HepG2 (cell line): ENCODE measurements around the gene SYNM. TPM values are rescaled to one million over a fixed set of nuclear protein-coding genes. Genes with fewer than 3 reads are reported as not detected.

Source experiments
- ATAC-seq: fragments of 200-7000 bp; cut with Tn5 transposase; 3 replicates; pipeline ENCODE4 v1.9.1; 2020; ENCODE audit warnings: mild to moderate bottlenecking, moderate library complexity
- BruUV-seq: library from RNA; stranded (reverse); fragments of 400-500 nt; replicated peaks from 2 replicates; lab custom pipeline; 2021; lab: Mats Ljungman, UMichigan
- CTCF ChIA-PET: fragments of 300-600 bp; formaldehyde crosslinking; extraction: SDS; loops from one replicate; lab custom pipeline; 2021; ENCODE audit warnings: low total read pairs, inconsistent platforms, low intra/inter-chr PET ratio; lab: Yijun Ruan, JAX
- POLR2A ChIA-PET: fragments of 350-600 bp; sonication (Branson Sonifier 250); formaldehyde crosslinking; loops from one replicate; lab custom pipeline; 2020; ENCODE audit warnings: antibody characterized with exemption, inconsistent platforms; lab: Yijun Ruan, JAX
- DNase-seq: peaks from one replicate; pipeline ENCODE4 v3.0.0-alpha.2; 2015; ENCODE audit warnings: low spot score
- FAIRE-seq: peaks from 3 replicates; lab custom pipeline; 2011; peaks lifted over from hg19 to GRCh38; lab: Jason Lieb, UNC
- H2AFZ ChIP-seq: one replicate; pipeline ENCODE4 v1.6.1; 2011; ENCODE audit warnings: low read length, inconsistent platforms
- H3K27ac ChIP-seq: fragments of 300-600 bp; 3 replicates; pipeline ENCODE4 v1.8.0; 2011; ENCODE audit warnings: mixed run types, mild to moderate bottlenecking, mixed read lengths, low read length, inconsistent platforms; ENCODE audit not compliant: insufficient read depth; ENCODE audit errors: extremely low read length
- H3K27me3 ChIP-seq, 2 experiments: fragments of 200-600 bp in 1 of 2; 2 replicates in 1 of 2; 3 replicates in 1 of 2; pipeline versions ENCODE4 v1.6.0 to v1.8.0; 2011; ENCODE audit warnings: low read length in 2 of 2, mild to moderate bottlenecking in 2 of 2, moderate library complexity in 2 of 2, inconsistent platforms in 1 of 2; ENCODE audit not compliant: insufficient read depth in 2 of 2, control insufficient read depth in 1 of 2
- H3K36me3 ChIP-seq, 2 experiments: fragments of 200-600 bp in 1 of 2; replicated peaks in 1 of 2; 2 replicates in 1 of 2; 3 replicates in 1 of 2; pipeline versions ENCODE4 v1.5.1 to v1.8.0; 2011; ENCODE audit warnings: low read length in 2 of 2, inconsistent platforms in 1 of 2; ENCODE audit not compliant: insufficient read depth in 2 of 2, control insufficient read depth in 1 of 2
- H3K4me1 ChIP-seq: 2 replicates; pipeline ENCODE4 v1.5.1; 2012; ENCODE audit warnings: low read length, inconsistent platforms; ENCODE audit not compliant: insufficient read depth
- H3K4me2 ChIP-seq: 2 replicates; pipeline ENCODE4 v1.6.0; 2011; ENCODE audit warnings: low read depth, low read length, inconsistent platforms
- H3K4me3 ChIP-seq, 3 experiments: fragments of 200-600 bp in 1 of 3; sonication (generic), shearing (Covaris generic) in 1 of 3; replicated peaks in 1 of 3; 2 replicates each; pipeline ENCODE4 v1.5.1; 2011 to 2016; ENCODE audit warnings: low read length in 3 of 3, inconsistent platforms in 2 of 3, low read depth in 2 of 3, mild to moderate bottlenecking in 2 of 3, control low read depth in 1 of 3, mixed read lengths in 1 of 3; ENCODE audit not compliant: insufficient read depth in 1 of 3
- H3K79me2 ChIP-seq: one replicate; pipeline ENCODE4 v1.6.1; 2011; ENCODE audit warnings: low read length, inconsistent platforms; ENCODE audit not compliant: insufficient read depth
- H3K9ac ChIP-seq: 2 replicates; pipeline ENCODE4 v1.6.0; 2011; ENCODE audit warnings: mild to moderate bottlenecking, low read depth, low read length, inconsistent platforms; ENCODE audit not compliant: insufficient read depth
- H3K9me3 ChIP-seq: 2 replicates; pipeline ENCODE4 v1.5.1; 2012; ENCODE audit warnings: mild to moderate bottlenecking, low read length
- H4K20me1 ChIP-seq: 2 replicates; pipeline ENCODE4 v1.6.0; 2011; ENCODE audit warnings: inconsistent platforms, mild to moderate bottlenecking, low read length, moderate library complexity; ENCODE audit not compliant: insufficient read depth
- ERF ChIP-seq: IDR thresholded peaks from 2 replicates; pipeline ENCODE4 v1.6.1; 2018; ENCODE audit warnings: missing biosample characterization, missing genetic modification reagents
- STAG1 ChIP-seq: sonication (generic); formaldehyde crosslinking; IDR thresholded peaks from 2 replicates; pipeline ENCODE4 v1.4.0; 2020; ENCODE audit warnings: missing genetic modification reagents
- XRCC5 ChIP-seq: fragments of 200-400 bp; formaldehyde crosslinking; optimal IDR thresholded peaks from 2 replicates; pipeline ENCODE3; 2017; ENCODE audit warnings: mild to moderate bottlenecking, low read length
- ZFX ChIP-seq: sonication (generic); formaldehyde crosslinking; IDR thresholded peaks from 2 replicates; pipeline ENCODE4 v1.4.0; 2020; ENCODE audit warnings: mild to moderate bottlenecking, low read depth, missing genetic modification reagents, moderate library complexity
- ZNF263 ChIP-seq: sonication (generic); formaldehyde crosslinking; IDR thresholded peaks from 2 replicates; pipeline ENCODE4 v1.4.0; 2020; ENCODE audit warnings: missing genetic modification reagents
- ZNF460 ChIP-seq: sonication (generic); formaldehyde crosslinking; IDR thresholded peaks from 2 replicates; pipeline ENCODE4 v1.5.1; 2020; ENCODE audit warnings: missing genetic modification reagents, mild to moderate bottlenecking, borderline replicate concordance
- ZNF761 ChIP-seq: sonication (generic); formaldehyde crosslinking; conservative IDR thresholded peaks from 2 replicates; pipeline ENCODE4 v1.4.0; 2020; ENCODE audit warnings: mild to moderate bottlenecking, missing genetic modification reagents
- WGBS: methylation state at CpG from one replicate; pipeline ENCODE4 v1.1.6; 2017; ENCODE audit warnings: low lambda C conversion rate; 5-methylcytosine and 5-hydroxymethylcytosine counted together
- in situ Hi-C: cut with HindIII; loops from 2 replicates; pipeline ENCODE4 v1.10.0; 2017; ENCODE audit warnings: low pct_unique_long_range_greater_than_20kb; ENCODE audit not compliant: extremely low pct_ligation_motif_present
- intact Hi-C: fragments of 100-400 bp; cut with micrococcal nuclease; formaldehyde crosslinking; loops from one replicate; pipeline ENCODE4 v1.10.0; 2022; ENCODE audit not compliant: unreplicated experiment
- polyA plus RNA-seq, 8 experiments: library from polyadenylated mRNA; depleted of rRNA in 3 of 8; stranded (reverse) in 7 of 8; unstranded in 1 of 8; fragments of >200 nt; fragmentation: Illumina TruSeq in 4 of 8; extraction: Trizol in 4 of 8; gene quantifications; 2 replicates each; pipeline versions ENCODE4 v1.2.1 to v1.2.3, GENCODE V29; 2011 to 2016; ENCODE audit warnings: low read depth in 4 of 8, missing spikeins in 1 of 8, mixed read lengths in 1 of 8; ENCODE audit not compliant: insufficient read depth in 1 of 8
- total RNA-seq, 5 experiments: library from RNA; depleted of rRNA; stranded (reverse); fragments of >200 nt; fragmentation: Illumina TruSeq; extraction: Trizol; gene quantifications; 2 replicates each; pipeline ENCODE4 v1.2.3, GENCODE V29; 2016; ENCODE audit warnings: low read depth in 1 of 5
- TF ChIP-seq, protein P1 (sequence below): sonication (generic); formaldehyde crosslinking; IDR thresholded peaks from 2 replicates; pipeline ENCODE4 v1.8.0; 2022; ENCODE audit warnings: mild to moderate bottlenecking, missing genetic modification reagents, moderate library complexity
- TF ChIP-seq, protein P2 (sequence below): sonication (generic); formaldehyde crosslinking; IDR thresholded peaks from 2 replicates; pipeline ENCODE4 v1.4.0; 2020; ENCODE audit warnings: missing genetic modification reagents, borderline replicate concordance
- TF ChIP-seq, protein P3 (sequence below): sonication (generic); formaldehyde crosslinking; IDR thresholded peaks from 2 replicates; pipeline ENCODE4 v1.4.0; 2020; ENCODE audit warnings: mild to moderate bottlenecking, missing genetic modification reagents

SYNM gene
- total and polyA plus RNA-seq, 2 of the 13 experiments (the other 11 are each of a cell fraction or from before 2014, with no cell fraction given) = 1.1 to 3.7 TPM

DNA sequence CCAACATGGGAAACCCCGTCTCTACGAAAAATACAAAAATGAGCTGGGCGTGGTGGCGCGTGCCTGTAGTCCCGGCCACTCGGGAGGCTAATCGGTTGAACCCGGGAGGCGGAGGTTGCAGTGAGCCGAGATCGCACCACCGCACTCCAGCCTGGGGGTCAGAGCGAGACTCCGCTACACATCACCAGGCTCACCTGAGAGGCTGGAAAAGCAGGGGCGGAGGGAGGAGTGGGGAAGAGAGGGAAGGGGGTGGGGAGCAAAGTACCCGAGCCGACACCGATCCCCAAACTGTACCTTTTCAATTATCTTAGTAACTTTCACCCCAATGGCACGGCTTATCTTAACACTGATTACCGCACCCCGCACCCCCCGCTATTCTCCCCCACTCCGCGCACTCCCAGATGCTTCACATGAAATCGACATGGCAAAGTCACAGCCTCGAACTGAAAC lies 46.4 kb upstream of the SYNM start:
- 57% methylated on average over 27 of the region's 27 CpGs for WGBS

DNA sequence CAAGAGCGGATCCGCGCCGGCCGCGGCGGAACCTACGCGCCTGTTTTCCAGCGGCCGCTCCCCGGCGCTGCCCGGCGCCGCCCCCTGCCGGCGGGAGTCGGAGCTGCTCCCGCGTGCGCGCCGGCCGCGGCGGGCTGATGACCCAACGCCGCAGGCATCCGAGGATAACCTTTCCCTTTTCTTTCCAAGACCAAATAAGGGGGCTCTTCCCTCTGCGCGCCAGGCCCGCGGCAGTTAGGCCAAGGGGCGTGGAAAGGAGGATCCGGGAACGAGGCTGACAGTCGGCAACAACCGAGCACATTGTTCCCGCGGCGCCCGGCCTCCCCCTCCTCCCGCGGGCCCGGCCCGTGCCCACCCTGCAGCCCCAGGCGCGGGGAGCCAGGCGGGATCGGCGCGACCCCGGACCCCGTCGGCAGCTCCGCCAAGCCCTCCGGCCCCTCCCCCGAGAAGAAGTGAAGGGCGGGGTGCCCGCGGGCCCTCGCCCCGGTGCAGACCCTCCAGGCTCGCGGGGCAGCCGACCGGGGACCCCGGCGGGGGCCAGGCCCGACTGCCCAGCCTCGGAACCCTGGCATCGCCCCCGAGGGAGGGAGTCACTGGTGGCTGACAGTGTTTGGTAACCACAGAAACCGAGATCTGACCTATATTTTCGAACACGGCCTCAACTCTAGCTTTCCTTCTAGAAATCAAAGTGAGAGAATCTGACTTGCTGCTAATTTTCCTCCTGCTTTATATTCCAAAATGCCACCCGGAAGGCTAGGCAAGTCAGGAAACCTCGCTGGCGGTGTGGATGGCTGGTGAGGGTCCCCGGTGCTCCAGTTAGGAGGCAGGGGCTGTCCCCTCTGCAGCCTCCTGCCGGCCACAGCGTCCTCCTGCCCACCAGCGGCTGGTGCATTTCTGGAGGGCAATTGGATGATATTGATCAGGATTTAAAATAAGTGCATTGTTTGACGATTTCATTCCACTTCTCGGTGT lies 45.6 kb upstream of the SYNM start:
- CTCF ChIA-PET = no interaction called here
- POLR2A ChIA-PET = no interaction called here
- intact Hi-C loops = loop anchor here (5.0 kb wide), 1 partner anchor 617 kb away; no protein-coding TSS in a partner anchor
- TF ChIP-seq, protein P1, sequence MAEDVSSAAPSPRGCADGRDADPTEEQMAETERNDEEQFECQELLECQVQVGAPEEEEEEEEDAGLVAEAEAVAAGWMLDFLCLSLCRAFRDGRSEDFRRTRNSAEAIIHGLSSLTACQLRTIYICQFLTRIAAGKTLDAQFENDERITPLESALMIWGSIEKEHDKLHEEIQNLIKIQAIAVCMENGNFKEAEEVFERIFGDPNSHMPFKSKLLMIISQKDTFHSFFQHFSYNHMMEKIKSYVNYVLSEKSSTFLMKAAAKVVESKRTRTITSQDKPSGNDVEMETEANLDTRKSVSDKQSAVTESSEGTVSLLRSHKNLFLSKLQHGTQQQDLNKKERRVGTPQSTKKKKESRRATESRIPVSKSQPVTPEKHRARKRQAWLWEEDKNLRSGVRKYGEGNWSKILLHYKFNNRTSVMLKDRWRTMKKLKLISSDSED = 0 out of 2 replicates have a peak, but pooled peaks have one; percentile 41
- TF ChIP-seq, protein P2, sequence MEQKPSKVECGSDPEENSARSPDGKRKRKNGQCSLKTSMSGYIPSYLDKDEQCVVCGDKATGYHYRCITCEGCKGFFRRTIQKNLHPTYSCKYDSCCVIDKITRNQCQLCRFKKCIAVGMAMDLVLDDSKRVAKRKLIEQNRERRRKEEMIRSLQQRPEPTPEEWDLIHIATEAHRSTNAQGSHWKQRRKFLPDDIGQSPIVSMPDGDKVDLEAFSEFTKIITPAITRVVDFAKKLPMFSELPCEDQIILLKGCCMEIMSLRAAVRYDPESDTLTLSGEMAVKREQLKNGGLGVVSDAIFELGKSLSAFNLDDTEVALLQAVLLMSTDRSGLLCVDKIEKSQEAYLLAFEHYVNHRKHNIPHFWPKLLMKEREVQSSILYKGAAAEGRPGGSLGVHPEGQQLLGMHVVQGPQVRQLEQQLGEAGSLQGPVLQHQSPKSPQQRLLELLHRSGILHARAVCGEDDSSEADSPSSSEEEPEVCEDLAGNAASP (CRISPR knock-in tag) = 0 out of 2 replicates have a peak, but pooled peaks have one; percentile 16
- TF ChIP-seq, protein P3, sequence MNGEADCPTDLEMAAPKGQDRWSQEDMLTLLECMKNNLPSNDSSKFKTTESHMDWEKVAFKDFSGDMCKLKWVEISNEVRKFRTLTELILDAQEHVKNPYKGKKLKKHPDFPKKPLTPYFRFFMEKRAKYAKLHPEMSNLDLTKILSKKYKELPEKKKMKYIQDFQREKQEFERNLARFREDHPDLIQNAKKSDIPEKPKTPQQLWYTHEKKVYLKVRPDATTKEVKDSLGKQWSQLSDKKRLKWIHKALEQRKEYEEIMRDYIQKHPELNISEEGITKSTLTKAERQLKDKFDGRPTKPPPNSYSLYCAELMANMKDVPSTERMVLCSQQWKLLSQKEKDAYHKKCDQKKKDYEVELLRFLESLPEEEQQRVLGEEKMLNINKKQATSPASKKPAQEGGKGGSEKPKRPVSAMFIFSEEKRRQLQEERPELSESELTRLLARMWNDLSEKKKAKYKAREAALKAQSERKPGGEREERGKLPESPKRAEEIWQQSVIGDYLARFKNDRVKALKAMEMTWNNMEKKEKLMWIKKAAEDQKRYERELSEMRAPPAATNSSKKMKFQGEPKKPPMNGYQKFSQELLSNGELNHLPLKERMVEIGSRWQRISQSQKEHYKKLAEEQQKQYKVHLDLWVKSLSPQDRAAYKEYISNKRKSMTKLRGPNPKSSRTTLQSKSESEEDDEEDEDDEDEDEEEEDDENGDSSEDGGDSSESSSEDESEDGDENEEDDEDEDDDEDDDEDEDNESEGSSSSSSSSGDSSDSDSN = no peak; the same call in 1 of the 2 replicates
- TF ChIP-seq ERF (CRISPR knock-in tag) = no peak
- 0 out of 2 replicates have a peak, but pooled peaks have one; percentile 29 for TF ChIP-seq ZNF263 (CRISPR knock-in tag)
- peak; percentile 62 for TF ChIP-seq STAG1 (CRISPR knock-in tag)
- 0 out of 2 replicates have a peak, but pooled peaks have one; percentile 17 for TF ChIP-seq ZFX (CRISPR knock-in tag)
- TF ChIP-seq XRCC5 = peak; percentile 85

More for the DNA sequence above, 46.4 kb upstream of the SYNM start:
- Histone ChIP-seq H3K9ac (no peak overlapping the region), H3K27ac (no peak overlapping the region)
- BruUV-seq = no TSS peak
- no peak; the same call in 2 of the 3 replicates for ATAC-seq
- peak; percentile 32; the same call in 1 of the 2 replicates for TF ChIP-seq ZNF460
- TF ChIP-seq ZNF761 (CRISPR knock-in tag) = no peak
- TF ChIP-seq, all 625 proteins: peak for 1
- POLR2A ChIA-PET = no interaction called here
- intact Hi-C loops (loop anchor here (5.0 kb wide), 1 partner anchor 616 kb away; no protein-coding TSS in a partner anchor), in situ Hi-C loops (loop anchor here (5.0 kb wide), 1 partner anchor 541 kb away; no protein-coding TSS in a partner anchor)
- no peak overlapping the region for H2AFZ ChIP-seq
- no peak for FAIRE-seq
- CTCF ChIA-PET = no interaction called here
- no peak for DNase-seq
- H4K20me1 ChIP-seq = no peaks in the 10 kb centered on the region
- peak overlapping the region in 1 of 3 experiments; percentile 35; a peak in 2 of 6 replicates for H3K4me3 ChIP-seq
- H3K79me2 ChIP-seq = no peaks in the 10 kb centered on the region
- no peaks in the 10 kb centered on the region for H3K36me3 ChIP-seq
- peaks cover 11 to 67% of the 10 kb centered on the region in 2 experiments; a peak in 4 of 5 replicates for H3K27me3 ChIP-seq
- no peaks in the 10 kb centered on the region for H3K9me3 ChIP-seq
- H3K4me1 ChIP-seq = peaks cover 23% of the 10 kb centered on the region; the same call in 1 of the 2 replicates
- H3K4me2 ChIP-seq = peak overlapping the region; percentile 71

More for the DNA sequence above, 45.6 kb upstream of the SYNM start:
- 2% methylated on average over 42 of the region's 86 CpGs for WGBS
- Histone ChIP-seq H3K27me3 (peaks cover 11 to 67% of the 10 kb centered on the region in 2 experiments; a peak in 4 of 5 replicates), H3K4me1 (peaks cover 23% of the 10 kb centered on the region; the same call in 1 of the 2 replicates), H3K4me2 (peak overlapping the region; percentile 87), H3K9me3 (no peaks in the 10 kb centered on the region), H2AFZ (no peak overlapping the region), H3K27ac (no peak overlapping the region), H3K36me3 (no peaks in the 10 kb centered on the region), H4K20me1 (no peaks in the 10 kb centered on the region), H3K4me3 (peak overlapping the region; percentile 49 to 69 (median 53)), H3K9ac (peak overlapping the region; percentile 61; the same call in 1 of the 2 replicates), H3K79me2 (no peaks in the 10 kb centered on the region)
- in situ Hi-C loops = loop anchor here (5.0 kb wide), 1 partner anchor 542 kb away; no protein-coding TSS in a partner anchor
- BruUV-seq = no TSS peak
- no peak for FAIRE-seq
- peak; percentile 86 for ATAC-seq
- peak; percentile 65 for DNase-seq
